ENCODE data around the gene MARCKSL1. TPM values are rescaled to one million over a fixed set of nuclear protein-coding genes. Genes with fewer than 3 reads are reported as not detected.

The MARCKSL1 gene
- total RNA-seq, 1 experiment from 2014 or later = 457 TPM

Other genes starting within 250 kb of the MARCKSL1 start
- gene KPNA6, start 228.2 kb downstream of the MARCKSL1 start, total RNA-seq (2021) = 114 TPM in 2 replicates
- gene TXLNA, start 156.6 kb downstream of the MARCKSL1 start, total RNA-seq (2021) = 67.3 and 69.4 TPM in 2 replicates
- 20.7 and 21.3 TPM in 2 replicates for gene CCDC28B, start 135.6 kb downstream of the MARCKSL1 start, total RNA-seq (2021)
- 5.1 and 5.3 TPM in 2 replicates for gene IQCC, start 130.6 kb downstream of the MARCKSL1 start, total RNA-seq (2021)
- not detected in 2 replicates for gene DCDC2B, start 127.1 kb downstream of the MARCKSL1 start, total RNA-seq (2021)
- 19.5 and 19.7 TPM in 2 replicates for gene TMEM234, start 113.9 kb downstream of the MARCKSL1 start, total RNA-seq (2021)
- 222 and 224 TPM in 2 replicates for gene EIF3I, start 113.8 kb downstream of the MARCKSL1 start, total RNA-seq (2021)
- 1.5 and 2.1 TPM in 2 replicates for gene FAM167B, start 89.0 kb downstream of the MARCKSL1 start, total RNA-seq (2021)
- gene LCK, start 85.0 kb downstream of the MARCKSL1 start, total RNA-seq (2021) = 37.0 and 37.6 TPM in 2 replicates
- gene HDAC1, start 44.1 kb downstream of the MARCKSL1 start, total RNA-seq (2021) = 162 and 174 TPM in 2 replicates
- gene FAM229A, start 26.3 kb upstream of the MARCKSL1 start, total RNA-seq (2021) = 5.6 and 8.3 TPM in 2 replicates
- 1.6 and 2.1 TPM in 2 replicates for gene TSSK3, start 26.3 kb upstream of the MARCKSL1 start, total RNA-seq (2021)
- 50.7 and 52.6 TPM in 2 replicates for gene BSDC1, start 58.2 kb upstream of the MARCKSL1 start, total RNA-seq (2021)
- gene ZBTB8B, start 128.8 kb upstream of the MARCKSL1 start, total RNA-seq (2021) = 1.6 and 1.9 TPM in 2 replicates
- 11.1 and 11.3 TPM in 2 replicates for gene ZBTB8A, start 203.2 kb upstream of the MARCKSL1 start, total RNA-seq (2021)

All from H9 (cell line).